Neural cell (in vitro differentiated cells): ENCODE measurements around the gene ITGAE.

Source experiments
- EP300 ChIP-seq: fragments of 450-650 bp; conservative IDR thresholded peaks from 2 replicates; pipeline ENCODE4 v1.6.1; 2014; ENCODE audit warnings: antibody characterized with exemption, mild to moderate bottlenecking, moderate library complexity; ENCODE audit not compliant: poor library complexity, severe bottlenecking
- MXI1 ChIP-seq: fragments of 450-650 bp; conservative IDR thresholded peaks from 2 replicates; pipeline ENCODE4 v1.6.1; 2014; ENCODE audit warnings: antibody characterized with exemption, mild to moderate bottlenecking; ENCODE audit not compliant: poor library complexity, severe bottlenecking
- POLR2AphosphoS5 ChIP-seq: IDR thresholded peaks from 2 replicates; pipeline ENCODE4 v1.6.1; 2012
- RAD21 ChIP-seq: fragments of 450-650 bp; conservative IDR thresholded peaks from 2 replicates; pipeline ENCODE4 v1.6.1; 2014; ENCODE audit warnings: antibody characterized with exemption, mild to moderate bottlenecking, moderate library complexity
- SMC3 ChIP-seq: fragments of 450-650 bp; conservative IDR thresholded peaks from 2 replicates; pipeline ENCODE4 v1.6.1; 2014; ENCODE audit warnings: antibody characterized with exemption, mild to moderate bottlenecking, moderate library complexity; ENCODE audit not compliant: poor library complexity
- TAF1 ChIP-seq: IDR thresholded peaks from 2 replicates; pipeline ENCODE4 v1.6.1; 2012; ENCODE audit warnings: low read depth
- TF ChIP-seq, protein P1 (sequence below): fragments of 450-650 bp; IDR thresholded peaks from 2 replicates; pipeline ENCODE4 v1.5.1; 2014; ENCODE audit warnings: antibody characterized with exemption, mild to moderate bottlenecking, moderate library complexity; ENCODE audit not compliant: poor library complexity, severe bottlenecking
- TF ChIP-seq, protein P2 (sequence below): IDR thresholded peaks from 2 replicates; pipeline ENCODE4 v1.6.1; 2012; ENCODE audit warnings: borderline replicate concordance

DNA sequence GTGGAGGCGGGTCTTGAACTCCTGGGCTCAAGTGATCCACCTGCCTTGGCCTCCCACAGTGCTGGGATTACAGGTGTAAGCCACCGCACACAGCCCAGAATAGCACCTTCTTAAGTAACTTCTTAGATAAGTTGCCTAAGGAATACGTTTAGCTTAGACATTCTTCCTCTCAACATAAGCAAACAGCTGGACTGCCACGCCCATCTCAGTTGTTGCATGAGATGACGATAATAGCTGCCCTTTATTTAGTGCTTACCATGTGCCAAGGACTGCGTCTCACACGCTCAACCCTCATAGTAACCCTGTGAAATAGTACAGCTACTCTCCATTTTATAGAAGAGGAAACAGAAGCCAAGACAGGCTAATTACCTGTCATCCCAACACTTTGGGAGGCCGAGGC, 65.5 kb downstream of the ITGAE start:
- TF ChIP-seq, protein P1, sequence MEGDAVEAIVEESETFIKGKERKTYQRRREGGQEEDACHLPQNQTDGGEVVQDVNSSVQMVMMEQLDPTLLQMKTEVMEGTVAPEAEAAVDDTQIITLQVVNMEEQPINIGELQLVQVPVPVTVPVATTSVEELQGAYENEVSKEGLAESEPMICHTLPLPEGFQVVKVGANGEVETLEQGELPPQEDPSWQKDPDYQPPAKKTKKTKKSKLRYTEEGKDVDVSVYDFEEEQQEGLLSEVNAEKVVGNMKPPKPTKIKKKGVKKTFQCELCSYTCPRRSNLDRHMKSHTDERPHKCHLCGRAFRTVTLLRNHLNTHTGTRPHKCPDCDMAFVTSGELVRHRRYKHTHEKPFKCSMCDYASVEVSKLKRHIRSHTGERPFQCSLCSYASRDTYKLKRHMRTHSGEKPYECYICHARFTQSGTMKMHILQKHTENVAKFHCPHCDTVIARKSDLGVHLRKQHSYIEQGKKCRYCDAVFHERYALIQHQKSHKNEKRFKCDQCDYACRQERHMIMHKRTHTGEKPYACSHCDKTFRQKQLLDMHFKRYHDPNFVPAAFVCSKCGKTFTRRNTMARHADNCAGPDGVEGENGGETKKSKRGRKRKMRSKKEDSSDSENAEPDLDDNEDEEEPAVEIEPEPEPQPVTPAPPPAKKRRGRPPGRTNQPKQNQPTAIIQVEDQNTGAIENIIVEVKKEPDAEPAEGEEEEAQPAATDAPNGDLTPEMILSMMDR, result no peak
- TF ChIP-seq RAD21 (no peak), EP300 (no peak), TAF1 (no peak), SMC3 (no peak), POLR2AphosphoS5 (no peak), MXI1 (no peak)
- TF ChIP-seq, protein P2, sequence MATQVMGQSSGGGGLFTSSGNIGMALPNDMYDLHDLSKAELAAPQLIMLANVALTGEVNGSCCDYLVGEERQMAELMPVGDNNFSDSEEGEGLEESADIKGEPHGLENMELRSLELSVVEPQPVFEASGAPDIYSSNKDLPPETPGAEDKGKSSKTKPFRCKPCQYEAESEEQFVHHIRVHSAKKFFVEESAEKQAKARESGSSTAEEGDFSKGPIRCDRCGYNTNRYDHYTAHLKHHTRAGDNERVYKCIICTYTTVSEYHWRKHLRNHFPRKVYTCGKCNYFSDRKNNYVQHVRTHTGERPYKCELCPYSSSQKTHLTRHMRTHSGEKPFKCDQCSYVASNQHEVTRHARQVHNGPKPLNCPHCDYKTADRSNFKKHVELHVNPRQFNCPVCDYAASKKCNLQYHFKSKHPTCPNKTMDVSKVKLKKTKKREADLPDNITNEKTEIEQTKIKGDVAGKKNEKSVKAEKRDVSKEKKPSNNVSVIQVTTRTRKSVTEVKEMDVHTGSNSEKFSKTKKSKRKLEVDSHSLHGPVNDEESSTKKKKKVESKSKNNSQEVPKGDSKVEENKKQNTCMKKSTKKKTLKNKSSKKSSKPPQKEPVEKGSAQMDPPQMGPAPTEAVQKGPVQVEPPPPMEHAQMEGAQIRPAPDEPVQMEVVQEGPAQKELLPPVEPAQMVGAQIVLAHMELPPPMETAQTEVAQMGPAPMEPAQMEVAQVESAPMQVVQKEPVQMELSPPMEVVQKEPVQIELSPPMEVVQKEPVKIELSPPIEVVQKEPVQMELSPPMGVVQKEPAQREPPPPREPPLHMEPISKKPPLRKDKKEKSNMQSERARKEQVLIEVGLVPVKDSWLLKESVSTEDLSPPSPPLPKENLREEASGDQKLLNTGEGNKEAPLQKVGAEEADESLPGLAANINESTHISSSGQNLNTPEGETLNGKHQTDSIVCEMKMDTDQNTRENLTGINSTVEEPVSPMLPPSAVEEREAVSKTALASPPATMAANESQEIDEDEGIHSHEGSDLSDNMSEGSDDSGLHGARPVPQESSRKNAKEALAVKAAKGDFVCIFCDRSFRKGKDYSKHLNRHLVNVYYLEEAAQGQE, result no peak
